ENCODE data around the gene FHAD1.
"Not testable (repeated sequence)": the region's sequence is repeated elsewhere in the genome, so short reads cannot be mapped to it uniquely, and the experiment has no call there.

Gene FHAD1

GRCh38 chr1:15380601-15381508 is 133.8 kb downstream of the FHAD1 start:
- no peak for DNase-seq

DNA sequence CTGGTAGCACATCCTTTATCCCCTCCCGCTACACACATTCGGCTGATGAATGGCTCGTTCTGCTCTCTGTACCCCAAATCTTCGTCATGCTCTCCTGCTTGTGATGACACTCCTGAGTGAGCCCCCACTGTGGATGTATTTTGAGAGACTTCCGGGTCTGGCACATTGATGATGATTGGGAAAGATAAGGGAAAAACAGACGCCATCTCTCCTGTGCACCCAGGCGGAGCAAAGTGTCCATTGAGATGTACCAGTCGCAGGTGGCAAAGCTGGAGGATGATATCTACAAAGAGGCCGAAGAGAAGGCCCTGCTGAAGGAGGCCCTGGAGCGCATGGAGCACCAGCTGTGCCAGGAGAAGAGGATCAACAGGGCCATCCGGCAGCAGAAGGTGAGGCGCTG is 134.8 kb downstream of the FHAD1 start:
- DNase-seq = no peak

DNA sequence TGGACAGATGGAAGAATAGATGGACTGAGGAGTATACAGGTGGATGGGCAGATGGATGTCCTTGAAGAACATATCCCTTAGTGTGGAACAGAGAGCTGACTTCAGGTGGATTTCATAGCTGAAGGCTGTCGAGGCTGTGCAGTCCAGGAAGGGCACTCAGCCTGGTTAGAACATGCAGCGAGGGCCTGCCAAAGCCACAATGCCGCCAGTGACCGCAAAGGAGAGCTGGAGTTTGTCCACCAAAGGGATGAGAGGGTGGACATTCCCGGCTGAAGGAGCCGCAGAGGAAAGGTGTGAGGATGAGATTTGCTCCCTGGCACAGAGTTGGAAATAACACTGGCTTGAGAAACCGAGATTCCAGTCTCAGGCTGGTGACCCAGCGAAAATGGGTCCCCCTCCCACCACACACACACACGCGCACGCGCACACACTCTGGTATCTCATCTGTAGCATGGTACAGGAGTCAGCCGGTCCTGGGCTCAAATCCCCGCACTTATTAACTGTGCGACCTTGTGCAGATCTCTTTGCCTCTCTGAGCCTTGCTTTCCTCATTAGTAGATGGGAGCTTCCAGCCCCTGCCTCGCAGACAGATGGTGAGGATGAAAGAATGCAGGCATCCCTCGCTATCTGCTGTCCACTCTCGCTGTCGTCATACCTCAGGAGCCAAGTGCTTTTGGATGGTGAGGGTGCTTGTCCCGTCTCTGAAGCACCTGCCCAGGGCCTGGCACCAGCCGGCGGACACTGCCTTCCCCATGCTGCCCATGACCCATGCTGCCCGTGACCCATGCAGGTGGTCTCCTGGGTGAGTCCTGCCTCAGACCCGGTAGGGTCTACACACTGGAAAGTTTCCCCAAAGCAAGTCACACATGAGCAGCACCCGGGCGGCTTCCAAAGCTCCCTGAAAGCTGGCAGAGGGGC is 135.8 kb downstream of the FHAD1 start:
- no peak for DNase-seq

GRCh38 chr1:15383810-15384209 is 136.8 kb downstream of the FHAD1 start:
- no peak for DNase-seq

DNA sequence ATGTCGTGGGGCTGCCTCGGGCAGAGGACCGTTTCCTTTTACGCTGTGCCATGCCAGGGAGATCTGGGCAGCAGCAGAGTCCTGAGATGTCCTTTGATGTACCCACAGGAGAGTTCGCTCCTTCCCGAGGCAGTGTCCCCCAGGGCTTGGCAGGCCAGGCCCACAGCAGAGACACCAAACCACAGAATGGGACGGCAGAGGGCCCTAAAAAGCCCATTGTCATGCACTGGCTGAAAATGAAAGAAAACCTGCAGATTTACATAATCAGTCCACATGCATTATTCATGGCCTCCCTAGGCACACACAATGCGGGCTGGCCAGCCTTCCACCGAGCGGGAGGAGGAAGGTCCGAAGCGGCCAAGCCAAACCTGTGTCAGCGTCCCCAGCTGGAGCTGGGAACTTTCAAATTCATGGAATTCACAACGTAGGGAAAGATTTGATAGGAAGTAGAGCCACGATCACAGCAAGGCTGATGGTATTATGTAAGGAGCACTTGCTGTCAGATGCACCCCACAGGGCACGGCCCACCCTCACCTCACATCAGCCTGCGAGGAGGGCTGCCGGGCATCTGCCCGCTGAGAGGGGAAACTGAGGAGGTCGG is 137.4 kb downstream of the FHAD1 start:
- no peak for DNase-seq

- DNase-seq = no peak
Observed at GRCh38 chr1:15385420-15385819, 138.4 kb downstream of the FHAD1 start.

- no peak for DNase-seq
Observed at GRCh38 chr1:15386164-15386749, 139.2 kb downstream of the FHAD1 start.

DNA sequence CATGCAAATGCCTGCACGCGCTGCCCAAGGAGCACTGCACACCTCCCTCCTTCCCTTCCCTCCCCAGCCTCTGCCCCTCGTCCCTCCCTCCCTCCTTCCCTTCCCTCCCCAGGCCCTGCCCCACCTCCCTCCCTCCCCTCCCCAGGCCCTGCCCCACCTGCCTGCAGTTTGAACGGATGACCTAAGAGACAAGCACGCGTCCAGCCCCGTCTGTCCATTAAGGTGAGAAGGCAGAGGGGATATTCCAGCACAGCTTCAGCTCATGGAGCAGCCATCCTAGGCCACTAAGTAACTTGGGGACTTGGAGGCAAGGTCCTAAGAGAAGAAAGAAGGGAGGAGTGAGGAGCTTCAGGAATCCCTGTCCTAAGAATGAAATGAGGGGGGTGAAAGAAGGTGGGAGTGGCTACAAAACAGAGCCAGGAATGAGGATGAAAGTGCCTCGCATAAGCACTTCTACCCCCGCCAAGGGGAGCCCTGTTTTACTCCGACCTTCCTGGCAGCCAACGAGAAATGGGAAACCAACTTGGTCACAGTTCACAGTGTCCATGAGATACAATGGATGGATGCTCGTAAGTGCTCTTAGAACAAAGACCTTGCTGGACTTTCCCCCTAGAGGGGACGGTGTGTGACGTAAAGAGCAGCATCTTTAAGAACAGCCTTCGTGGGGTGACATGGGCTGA is 141.3 kb downstream of the FHAD1 start:
- no peak for DNase-seq

GRCh38 chr1:15389828-15390227 is 142.8 kb downstream of the FHAD1 start:
- DNase-seq = not testable (repeated sequence)

- no peak for DNase-seq
Observed at GRCh38 chr1:15390667-15391066, 143.6 kb downstream of the FHAD1 start.

- no peak for DNase-seq
Observed at GRCh38 chr1:15391366-15391765, 144.3 kb downstream of the FHAD1 start.

GRCh38 chr1:15393475-15394257 is 146.6 kb downstream of the FHAD1 start:
- no peak for DNase-seq

DNA sequence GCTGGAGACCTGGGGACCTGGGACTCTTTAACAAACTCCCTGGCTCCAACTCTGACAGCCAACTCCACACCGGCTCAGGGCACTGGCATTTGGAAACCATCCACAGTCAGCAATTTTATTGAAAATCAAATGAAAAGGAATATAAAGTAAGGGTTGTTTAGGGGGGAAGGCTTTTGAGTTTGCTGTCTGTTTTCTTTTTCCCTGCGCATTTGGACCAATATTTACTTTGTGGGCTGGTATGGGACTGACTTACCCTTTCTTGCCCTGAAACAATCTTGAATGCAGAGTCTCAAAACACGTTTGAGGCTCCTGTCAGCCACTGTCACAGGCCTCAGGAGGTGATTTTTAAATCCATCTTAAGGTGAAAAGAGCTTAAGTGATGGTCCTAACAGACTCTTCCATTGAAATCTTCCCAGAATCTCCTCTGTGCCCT is 147.3 kb downstream of the FHAD1 start:
- DNase-seq = no peak

DNA sequence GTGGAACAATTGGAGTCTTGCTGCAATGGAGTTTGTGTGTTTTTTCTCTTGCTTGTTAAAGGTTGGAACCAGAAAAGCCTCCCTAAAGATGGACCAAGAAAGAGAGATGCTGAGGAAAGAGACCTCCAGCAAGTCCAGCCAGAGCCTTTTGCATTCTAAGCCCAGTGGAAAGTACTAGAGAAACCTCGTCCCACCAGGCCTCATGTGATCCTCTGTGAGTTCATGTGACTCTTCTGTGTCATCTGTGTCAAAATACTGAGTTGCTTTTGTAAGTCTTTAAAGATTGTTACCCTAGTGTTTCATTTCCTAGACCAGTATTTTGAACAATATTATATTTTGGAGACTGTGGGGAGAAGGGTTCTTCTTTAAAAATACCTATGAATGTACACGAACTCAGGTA is 150.2 kb downstream of the FHAD1 start:
- no peak for DNase-seq

DNA sequence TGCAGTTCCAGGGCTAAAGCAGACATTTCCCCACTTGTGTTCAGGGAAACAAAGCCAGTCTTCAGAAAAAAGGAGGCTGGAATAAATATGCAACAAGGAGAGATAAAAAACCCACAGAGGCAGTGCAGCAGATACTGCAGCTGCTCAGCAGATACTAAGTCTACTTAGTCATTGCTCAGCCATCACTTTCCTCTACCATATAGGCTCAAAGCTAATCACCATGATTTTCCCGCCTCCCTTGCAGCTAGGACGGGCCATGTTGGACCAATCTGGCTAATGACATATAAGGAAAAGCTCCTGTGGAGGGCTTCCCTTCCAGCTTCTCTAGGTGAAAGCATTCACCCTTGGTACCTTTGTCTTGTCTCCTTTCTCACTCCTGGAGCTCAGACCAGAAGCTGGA is 152.7 kb downstream of the FHAD1 start:
- no peak for DNase-seq

GRCh38 chr1:15400627-15401026 is 153.6 kb downstream of the FHAD1 start:
- DNase-seq = peak; percentile 81

- DNase-seq = no peak
Observed at GRCh38 chr1:15401391-15402055, 154.5 kb downstream of the FHAD1 start.

DNA sequence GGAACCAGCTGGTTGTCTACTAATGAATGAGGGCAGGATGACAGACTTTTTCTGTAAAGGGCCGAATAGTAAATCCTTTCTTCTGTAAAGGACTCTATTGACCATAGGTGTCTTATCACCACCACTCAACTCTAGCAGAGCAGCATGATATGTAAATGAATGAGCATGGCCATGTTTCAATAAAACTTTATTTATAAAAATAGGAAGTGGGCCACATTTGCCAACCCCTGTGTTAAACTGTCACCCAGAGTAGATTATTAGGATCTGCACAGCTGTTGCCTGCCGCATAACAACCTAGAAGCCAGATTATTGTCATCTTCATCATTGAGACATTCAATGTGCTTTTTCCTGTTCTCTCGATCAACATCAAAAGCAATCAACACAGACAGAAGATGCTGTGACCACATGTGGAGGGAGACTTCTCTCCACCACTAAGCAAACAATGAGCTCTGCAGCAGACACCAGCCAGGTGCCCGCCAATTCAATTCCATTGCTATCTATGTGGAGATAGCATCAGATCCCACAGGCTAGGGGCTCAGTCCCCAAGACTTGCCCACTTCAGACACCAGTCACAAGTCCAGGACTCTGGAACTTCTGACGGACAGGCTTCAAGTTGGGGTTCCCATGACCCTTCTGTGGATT is 155.9 kb downstream of the FHAD1 start:
- no peak for DNase-seq

DNA sequence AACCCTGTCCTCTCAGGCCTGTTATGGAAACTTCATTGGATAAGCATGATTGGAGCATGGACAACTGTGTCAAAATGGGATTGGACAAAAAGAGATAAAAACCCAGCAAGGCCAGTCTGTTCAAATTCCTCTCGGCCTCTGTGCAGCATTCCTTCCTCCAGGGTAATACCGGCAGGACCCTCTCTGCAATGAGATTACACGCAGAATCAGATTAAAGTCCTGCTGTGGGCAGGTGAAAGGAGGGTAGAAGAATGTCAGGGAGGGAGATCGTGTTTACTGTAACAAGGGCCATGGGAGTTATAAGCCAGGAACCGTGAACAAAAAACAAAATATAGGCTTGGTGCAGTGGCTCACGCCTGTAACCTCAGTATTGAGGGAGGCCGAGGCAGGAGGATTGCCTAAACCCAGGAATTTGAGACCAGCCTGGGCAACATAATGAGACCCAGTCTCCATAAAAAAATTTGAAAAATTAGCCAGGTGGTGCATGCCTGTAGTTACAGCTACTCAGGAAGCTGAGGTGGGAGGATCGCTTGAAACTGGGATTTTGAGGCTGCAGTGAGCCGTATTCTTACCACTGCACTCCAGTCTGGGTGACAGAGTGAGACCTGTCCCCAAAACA is 157.0 kb downstream of the FHAD1 start:
- DNase-seq = no peak

Data from NCI-H1105 (cell line).